Stimulated activated CD8-positive, alpha-beta memory T cell treated with anti-CD3 and anti-CD28 coated beads, Interleukin-7, amount 100 ng/mL, for 1 hour (primary cell): ENCODE results near the gene MAL.
"Not testable (repeated sequence)": the region's sequence is repeated elsewhere in the genome, so short reads cannot be mapped to it uniquely, and the experiment has no call there.

Experiments used
- DNase-seq, 2 donors: peaks; one replicate each; pipeline ENCODE4 v3.0.0-alpha.2; 2020; ENCODE audit warnings: low read depth in 2 of 2

Gene MAL

GRCh38 chr2:95032868-95033603 lies 7.5 kb downstream of the MAL start:
- DNase-seq = no peak

GRCh38 chr2:95034221-95034620 lies 8.7 kb downstream of the MAL start:
- no peak for DNase-seq

- no peak for DNase-seq
Observed at GRCh38 chr2:95034818-95035217, 9.3 kb downstream of the MAL start.

- DNase-seq = no peak
Observed at GRCh38 chr2:95036596-95037383, 11.3 kb downstream of the MAL start.

GRCh38 chr2:95037384-95037839 lies 11.9 kb downstream of the MAL start:
- no peak for DNase-seq

GRCh38 chr2:95037841-95038585 lies 12.5 kb downstream of the MAL start:
- DNase-seq = not testable (repeated sequence)

GRCh38 chr2:95038635-95039298 lies 13.3 kb downstream of the MAL start:
- DNase-seq = no peak

- no peak for DNase-seq
Observed at GRCh38 chr2:95039363-95039762, 13.9 kb downstream of the MAL start.

- DNase-seq = no peak
Observed at GRCh38 chr2:95039978-95040377, 14.5 kb downstream of the MAL start.

- no peak for DNase-seq
Observed at GRCh38 chr2:95040426-95040825, 14.9 kb downstream of the MAL start.

- DNase-seq = no peak
Observed at GRCh38 chr2:95041060-95041823, 15.7 kb downstream of the MAL start.

GRCh38 chr2:95041824-95042442 lies 16.4 kb downstream of the MAL start:
- no peak for DNase-seq

GRCh38 chr2:95042472-95043271 lies 17.2 kb downstream of the MAL start:
- DNase-seq = no peak

- DNase-seq = no peak
Observed at GRCh38 chr2:95043300-95044093, 18.0 kb downstream of the MAL start.

- no peak for DNase-seq
Observed at GRCh38 chr2:95044601-95045000, 19.1 kb downstream of the MAL start.

GRCh38 chr2:95046371-95047112 lies 21.0 kb downstream of the MAL start:
- no peak for DNase-seq

- no peak for DNase-seq
Observed at GRCh38 chr2:95047629-95048510, 22.4 kb downstream of the MAL start.
